Activated CD4-positive, CD25-positive, alpha-beta regulatory T cell treated with anti-CD3 and anti-CD28 coated beads, Interleukin-2, amount 50 U/mL, for 16 hours (primary cell): ENCODE measurements around the gene HNRNPUL1.

Source experiments
- DNase-seq: peaks from one replicate; pipeline ENCODE4 v3.0.0-alpha.2; 2020; ENCODE audit warnings: low read depth, low spot score

Gene HNRNPUL1

DNA sequence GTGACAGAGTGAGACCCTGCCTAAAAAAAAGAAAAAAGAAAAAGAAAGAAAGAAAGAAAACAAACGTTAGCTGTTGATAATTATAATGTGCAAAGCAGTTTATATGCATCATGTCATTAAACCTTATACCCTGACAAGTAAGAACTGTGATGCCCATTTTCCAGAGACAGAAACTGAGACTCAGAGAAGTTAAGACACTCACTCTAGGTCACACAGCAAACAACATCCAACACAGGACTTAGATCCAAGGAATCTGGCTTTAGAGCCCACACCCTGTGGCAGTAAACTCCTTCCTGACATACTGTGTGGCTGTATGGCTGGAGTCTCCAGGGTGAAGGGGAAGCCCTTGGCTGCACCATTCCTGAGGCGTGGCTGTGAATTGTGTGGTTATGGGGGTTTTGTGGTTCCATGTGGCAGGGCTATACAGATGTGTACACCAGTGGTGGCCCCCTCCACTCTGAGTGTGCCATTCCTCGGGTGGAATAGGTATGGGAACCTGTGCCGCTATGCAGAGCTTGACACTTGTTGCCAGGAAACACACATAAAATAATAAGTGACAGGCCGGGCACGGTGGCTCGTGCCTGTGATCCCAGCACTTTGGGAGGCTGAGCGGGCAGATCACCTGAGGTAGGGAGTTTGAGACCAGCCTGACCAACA lies 29.5 kb upstream of the HNRNPUL1 start:
- DNase-seq = no peak

DNA sequence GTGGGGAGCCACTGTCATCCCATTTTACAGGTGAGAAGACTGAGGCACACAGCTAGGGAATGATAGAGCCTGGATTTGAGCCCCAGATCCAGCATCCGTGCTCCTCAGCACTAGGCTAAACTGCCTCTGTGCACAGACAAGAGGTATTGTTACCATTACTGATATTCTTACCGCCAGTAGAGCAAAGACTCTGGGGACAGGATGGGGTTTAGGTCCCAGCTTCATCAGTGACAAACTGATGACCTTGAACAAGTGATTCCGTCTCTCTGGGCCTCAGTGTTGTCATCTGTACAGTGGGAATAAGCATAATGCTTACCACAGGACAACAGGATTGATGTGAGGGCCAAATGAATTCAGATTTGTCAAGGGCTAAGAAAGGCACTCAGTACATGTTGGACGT lies 28.7 kb upstream of the HNRNPUL1 start:
- DNase-seq = no peak

DNA sequence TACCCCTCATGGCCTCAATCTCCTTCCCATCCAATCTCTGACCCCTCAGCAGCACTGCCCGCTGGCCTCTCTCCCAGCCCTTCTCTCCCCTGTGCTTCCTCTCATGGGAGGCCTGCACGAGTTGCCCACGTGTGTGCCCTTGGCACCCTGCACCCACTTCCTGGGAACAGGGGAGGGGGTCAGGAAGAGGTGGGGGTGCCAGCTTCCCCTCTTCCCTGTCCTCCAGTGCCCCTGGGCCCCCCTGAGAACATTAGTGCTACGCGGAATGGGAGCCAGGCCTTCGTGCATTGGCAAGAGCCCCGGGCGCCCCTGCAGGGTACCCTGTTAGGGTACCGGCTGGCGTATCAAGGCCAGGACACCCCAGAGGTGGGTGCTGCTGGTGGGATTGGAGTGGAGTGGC lies 25.9 kb upstream of the HNRNPUL1 start:
- DNase-seq = no peak

DNA sequence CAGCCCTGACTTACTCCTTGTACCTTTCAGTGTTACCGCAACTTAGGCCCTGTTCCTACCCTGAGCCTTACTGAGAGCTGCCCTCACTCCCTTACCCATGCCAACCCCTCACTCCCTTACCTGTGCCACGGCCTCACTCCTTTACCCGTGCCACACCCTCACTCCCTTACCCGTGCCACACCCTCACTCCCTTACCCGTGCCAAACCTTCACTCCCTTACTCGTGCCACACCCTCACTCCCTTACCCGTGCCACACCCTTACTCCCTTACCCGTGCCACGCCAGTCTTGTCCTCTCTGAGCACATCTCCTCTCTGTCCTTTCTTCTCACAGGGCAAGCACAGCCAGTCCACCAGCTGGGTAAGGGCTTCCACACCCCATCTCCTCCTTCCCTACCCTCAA lies 24.8 kb upstream of the HNRNPUL1 start:
- no peak for DNase-seq

- DNase-seq = no peak
Observed at GRCh38 chr19:41239961-41240574, 24.1 kb upstream of the HNRNPUL1 start.

GRCh38 chr19:41241859-41242258 lies 22.3 kb upstream of the HNRNPUL1 start:
- DNase-seq = no peak

DNA sequence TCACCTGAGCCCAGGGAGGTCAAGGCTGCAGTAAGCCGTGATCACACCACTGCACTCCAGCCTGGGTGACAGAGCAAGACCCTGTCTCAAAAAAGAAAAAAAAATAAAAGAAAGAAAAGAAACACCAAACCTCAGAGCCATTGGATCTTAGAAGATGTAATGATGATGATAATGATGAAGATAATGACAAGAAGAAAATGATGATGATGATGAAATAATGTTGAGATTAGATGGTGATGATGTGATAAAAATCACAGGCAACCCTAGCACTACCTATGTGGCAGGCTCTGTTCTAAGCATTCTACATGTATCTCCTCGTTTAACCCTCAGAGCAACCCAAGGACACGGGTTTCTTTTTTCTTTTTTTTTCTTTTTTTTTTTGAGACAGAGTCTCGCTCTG lies 20.1 kb upstream of the HNRNPUL1 start:
- DNase-seq = no peak

DNA sequence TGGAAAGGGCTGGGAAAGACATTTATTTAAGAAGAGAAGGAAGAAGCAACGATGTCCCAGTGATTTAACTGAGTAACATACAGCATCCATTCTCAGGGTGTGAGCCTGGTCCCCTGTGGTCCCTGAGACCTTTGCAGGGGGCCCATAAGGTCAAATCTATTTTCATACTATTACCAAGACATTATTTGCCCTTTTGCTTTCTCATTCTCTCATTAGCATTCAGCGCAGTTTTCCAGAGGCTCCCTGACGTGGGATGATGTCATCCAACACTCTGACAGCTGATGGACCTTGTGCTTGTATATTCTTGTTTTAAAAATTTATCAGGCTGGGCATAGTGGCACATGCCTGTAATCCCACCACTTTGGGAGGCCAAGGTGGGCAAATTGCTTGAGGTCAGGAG lies 18.3 kb upstream of the HNRNPUL1 start:
- no peak for DNase-seq

DNA sequence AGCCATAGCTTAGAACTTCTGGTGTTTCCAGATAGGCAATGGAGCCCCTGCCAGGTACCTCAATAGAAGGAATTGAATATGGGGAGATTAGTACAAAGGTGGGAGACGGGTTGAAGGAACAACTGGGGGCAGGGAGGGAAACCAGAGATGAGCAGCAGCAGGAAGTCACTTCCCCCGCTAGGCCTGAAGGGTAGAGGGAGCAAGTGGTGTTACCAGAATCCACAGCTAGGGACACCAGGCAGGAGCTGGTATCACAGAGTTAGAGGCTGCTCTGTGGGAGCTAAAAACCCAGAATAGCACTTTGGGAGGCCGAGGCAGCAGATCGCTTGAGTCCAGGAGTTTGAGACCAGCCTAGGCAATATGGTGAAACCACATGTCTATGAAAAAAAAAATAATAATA lies 15.3 kb upstream of the HNRNPUL1 start:
- DNase-seq = no peak

DNA sequence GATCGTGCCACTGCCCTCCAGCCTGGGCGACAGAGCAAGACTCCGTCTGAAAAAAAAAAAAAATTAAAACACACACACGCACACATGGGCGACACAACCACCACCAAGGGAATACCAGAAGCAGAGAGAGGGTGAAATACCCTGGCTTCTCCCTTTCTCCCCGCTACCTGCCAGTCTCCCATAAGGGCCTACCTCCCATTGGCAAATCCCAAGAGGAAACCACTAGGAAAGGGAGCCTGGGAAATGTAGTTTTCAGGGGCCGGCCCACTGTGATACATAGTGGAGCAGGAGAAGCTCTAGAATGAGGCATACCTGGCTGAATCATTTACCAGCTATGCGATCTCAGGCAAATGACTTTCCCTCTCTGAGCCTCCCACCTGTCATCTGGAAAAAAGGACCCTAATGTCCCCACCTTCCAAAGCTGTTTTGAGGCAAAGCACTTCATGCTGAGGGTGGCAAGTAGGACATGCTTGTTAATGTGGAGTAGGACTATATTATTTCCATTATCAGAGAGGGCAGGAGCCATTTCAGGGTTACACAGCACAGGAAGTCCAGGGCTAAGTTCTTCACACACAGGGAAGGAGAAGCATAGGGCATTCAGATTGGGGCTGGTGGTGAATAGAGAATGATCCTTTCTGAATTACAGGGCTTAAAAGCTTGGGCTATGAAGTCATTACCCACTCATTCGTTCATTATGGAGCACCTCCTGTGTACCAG lies 14.3 kb upstream of the HNRNPUL1 start:
- no peak for DNase-seq

GRCh38 chr19:41253660-41254059 lies 10.5 kb upstream of the HNRNPUL1 start:
- no peak for DNase-seq

DNA sequence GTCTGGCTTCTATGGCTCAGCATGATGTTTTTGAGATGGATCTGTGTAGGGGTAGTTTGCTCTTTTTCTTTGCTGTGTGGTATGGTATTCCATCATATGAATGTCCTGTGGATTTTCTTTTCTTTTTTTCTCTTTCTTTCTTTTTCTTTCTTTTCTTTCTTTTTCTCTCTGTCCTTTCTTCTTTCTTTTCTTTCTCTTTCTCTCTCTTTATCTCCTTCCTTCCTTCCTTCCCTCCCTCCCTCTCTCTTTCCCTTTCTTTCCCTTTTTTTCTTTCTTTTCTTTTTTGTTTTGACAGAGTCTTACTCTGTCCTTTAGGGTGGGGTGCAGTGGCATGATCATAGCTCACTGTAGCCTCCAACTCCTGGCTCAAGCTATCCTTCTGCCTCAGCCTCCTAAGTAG lies 9.0 kb upstream of the HNRNPUL1 start:
- DNase-seq = no peak

DNA sequence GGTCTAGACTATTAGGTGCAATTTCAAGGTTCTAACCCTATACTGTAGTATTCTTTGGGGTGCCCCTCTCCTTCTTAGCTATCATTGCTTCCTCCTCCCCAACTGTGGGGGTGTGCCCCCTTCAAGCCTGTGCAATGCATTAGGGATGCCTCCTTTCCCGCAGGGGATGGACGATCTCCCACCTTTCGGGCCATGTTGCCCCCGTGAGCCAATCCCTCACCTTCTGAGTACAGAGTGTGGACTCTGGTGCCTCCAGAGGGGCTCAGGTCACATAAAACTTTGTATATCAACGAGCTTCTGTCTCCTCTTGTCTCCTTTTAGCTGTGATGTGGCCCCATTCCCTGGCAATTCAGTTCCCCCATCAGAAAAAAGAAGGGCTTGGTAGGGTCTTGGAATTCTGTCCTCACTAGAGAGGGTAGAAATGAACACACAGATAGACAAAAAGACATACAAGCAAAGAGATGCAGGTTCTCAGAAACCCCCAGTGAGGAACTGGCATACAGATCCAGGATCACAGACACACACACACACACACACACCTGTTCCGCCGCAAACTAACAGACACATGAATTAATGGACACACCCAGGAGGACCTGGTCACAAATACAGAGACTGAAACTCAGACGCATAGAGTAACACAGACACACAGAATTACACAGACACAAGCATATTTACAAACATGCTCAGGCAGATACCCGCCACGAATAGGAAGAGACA lies 2.5 kb upstream of the HNRNPUL1 start:
- no peak for DNase-seq

DNA sequence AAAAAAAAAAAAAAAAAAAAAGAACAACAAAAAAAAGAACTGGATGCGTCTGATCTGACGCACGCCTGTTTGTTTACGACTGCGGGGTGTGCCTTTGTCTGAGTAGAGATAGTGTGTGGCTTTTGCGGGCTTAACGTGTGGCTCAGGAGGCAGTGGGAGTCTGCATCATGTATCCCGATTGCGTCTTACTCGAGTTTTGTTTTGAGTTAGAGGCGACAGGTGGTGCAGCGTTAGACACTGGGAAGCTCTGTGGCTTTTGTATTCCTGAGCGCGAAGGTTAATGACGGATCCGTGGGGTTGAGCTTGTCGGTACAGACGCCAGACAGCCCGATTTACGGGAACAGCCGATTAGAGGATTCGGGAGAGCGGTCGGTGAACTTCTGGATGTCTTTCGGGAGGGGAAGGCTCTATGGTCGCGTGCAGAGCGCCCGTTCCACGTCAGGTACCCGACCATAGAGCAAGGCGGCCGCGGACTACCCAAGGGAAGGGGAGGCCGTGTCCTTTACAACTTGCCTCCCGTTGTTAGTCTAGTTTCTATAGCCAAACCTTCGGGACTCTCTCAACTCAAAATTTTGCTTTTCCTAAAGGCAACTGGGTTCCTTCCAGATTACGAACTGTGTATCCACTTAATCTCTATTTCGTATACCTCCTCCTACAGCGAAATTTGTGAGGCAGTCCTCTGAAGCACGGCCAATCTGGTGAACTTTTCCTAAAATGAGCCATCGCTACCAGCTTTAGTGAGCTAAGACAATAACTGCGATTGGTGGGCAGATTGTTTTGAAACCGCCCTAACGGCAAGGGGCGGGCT lies 926 bp upstream of the HNRNPUL1 start:
- DNase-seq = peak; percentile 75

- no peak for DNase-seq
Observed at GRCh38 chr19:41264581-41265394, 616 bp downstream of the HNRNPUL1 start.

GRCh38 chr19:41265395-41266153 lies 1.4 kb downstream of the HNRNPUL1 start:
- DNase-seq = no peak

- DNase-seq = no peak
Observed at GRCh38 chr19:41269055-41269454, 4.9 kb downstream of the HNRNPUL1 start.

DNA sequence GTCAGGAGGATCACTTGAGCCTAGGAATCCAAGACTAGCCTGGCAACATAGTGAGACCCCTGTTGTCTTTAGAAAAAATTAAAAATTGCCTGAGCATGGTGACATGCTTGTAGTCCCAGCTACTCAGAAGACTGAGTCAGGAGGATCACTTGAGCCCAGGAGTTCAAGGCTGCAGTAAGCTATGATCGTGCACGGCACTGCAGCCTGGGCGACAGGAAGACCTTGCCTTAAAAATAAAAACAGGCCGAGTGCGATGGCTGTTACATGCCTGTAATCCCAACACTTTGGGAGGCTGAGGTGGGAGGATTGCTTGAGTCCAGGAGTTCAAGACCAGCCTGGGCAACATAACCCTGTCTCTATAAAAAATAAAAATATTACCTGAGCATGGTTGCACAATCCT lies 5.4 kb downstream of the HNRNPUL1 start:
- no peak for DNase-seq

- no peak for DNase-seq
Observed at GRCh38 chr19:41273076-41273475, 8.9 kb downstream of the HNRNPUL1 start.

DNA sequence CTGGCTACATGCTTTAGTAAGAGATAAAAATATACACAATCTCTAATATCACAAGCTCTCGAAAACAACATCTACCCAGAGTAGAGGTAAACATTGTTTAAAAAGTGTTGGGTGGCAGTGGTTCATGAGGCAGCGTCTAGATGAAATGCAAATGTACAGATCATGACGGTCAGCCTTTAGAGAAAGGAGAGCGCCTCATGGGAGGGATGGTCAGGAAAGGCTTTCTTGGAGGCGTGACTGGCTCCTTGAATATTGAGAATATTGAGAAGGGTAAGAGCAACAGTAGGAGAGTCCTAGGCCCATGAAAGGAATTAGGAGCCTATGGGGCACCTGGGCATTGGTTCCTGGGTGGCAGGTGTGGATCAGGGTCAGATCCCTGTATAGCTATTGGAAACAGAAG lies 10.6 kb downstream of the HNRNPUL1 start:
- DNase-seq = no peak
